Right lobe of liver (tissue), 6 donors: ENCODE measurements around the gene RIMBP2. TPM values are rescaled to one million over a fixed set of nuclear protein-coding genes. Genes with fewer than 3 reads are reported as not detected.

ENCODE experiments used
- ATAC-seq, 4 donors: fragments of 200-7000 bp; cut with Tn5 transposase; one replicate each; pipeline ENCODE4 v1.9.1; 2020; ENCODE audit warnings: mild to moderate bottlenecking in 4 of 4, moderate library complexity in 4 of 4
- DNase-seq, 3 donors: peaks; one replicate each; pipeline ENCODE4 v3.0.0-alpha.2; 2020
- H3K27ac ChIP-seq, 3 donors: fragments of 200-600 bp; one replicate each; pipeline ENCODE4 v1.8.0; 2022
- H3K27me3 ChIP-seq, 2 donors: fragments of 200-600 bp; one replicate each; pipeline ENCODE4 v1.8.0; 2022
- H3K36me3 ChIP-seq, 4 donors: fragments of 200-600 bp; sonication (generic) in 1 of 4; one replicate each; pipeline versions ENCODE4 v1.5.1 to v1.8.0; 2017 to 2022; ENCODE audit warnings: control low read depth in 1 of 4
- H3K4me1 ChIP-seq, 4 donors: fragments of 200-600 bp; sonication (generic) in 1 of 4; one replicate each; pipeline versions ENCODE4 v1.5.1 to v1.8.0; 2017 to 2022; ENCODE audit warnings: control low read depth in 1 of 4
- H3K4me3 ChIP-seq, 3 donors: fragments of 200-600 bp; one replicate each; pipeline ENCODE4 v1.8.0; 2022
- H3K9me3 ChIP-seq, 4 donors: fragments of 200-600 bp; sonication (generic) in 1 of 4; one replicate each; pipeline versions ENCODE4 v1.5.1 to v1.8.0; 2017 to 2022; ENCODE audit warnings: control low read depth in 1 of 4
- CTCF ChIP-seq, 4 donors: fragments of 200-600 bp in 3 of 4; fragments of 450-650 bp in 1 of 4; IDR thresholded peaks; one replicate each; pipeline versions ENCODE4 v1.5.1 to v1.8.0; 2016 to 2022; ENCODE audit warnings: antibody characterized with exemption in 4 of 4, mild to moderate bottlenecking in 2 of 4
- POLR2A ChIP-seq: fragments of 450-650 bp; IDR thresholded peaks from one replicate; pipeline ENCODE4 v1.6.1; 2017; ENCODE audit warnings: antibody characterized with exemption, mild to moderate bottlenecking
- WGBS: methylation state at CpG from one replicate; pipeline ENCODE4 v1.1.6; 2018; ENCODE audit warnings: low coverage, low lambda C conversion rate; ENCODE audit not compliant: insufficient coverage; ENCODE audit errors: missing lambda C conversion rate; 5-methylcytosine and 5-hydroxymethylcytosine counted together
- intact Hi-C, 2 donors: fragments of 100-400 bp; cut with DNase I; formaldehyde crosslinking; loops; one replicate each; pipeline versions ENCODE4 v1.11.2 to v1.14.1; 2022
- total RNA-seq, 6 experiments: library from RNA; depleted of rRNA in 2 of 6; stranded (reverse); fragments of >200 nt in 2 of 6; fragmentation: NEBNext Ultra II Directional in 3 of 6; extraction: Animal tissue kit (Norgen Biotek cat#: 25700) in 3 of 6; gene quantifications; one replicate each; pipeline versions ENCODE4 v1.1.0 to v1.2.4, GENCODE V29; 2016 to 2023
- donor health status: DM: no; HTN: yes; CAD: no.
- donor health status: DM: no; HTN: no; CAD: no.
- donor health status: DM: no; HTN: no; CAD: no.
- donor health status: DM: no; HTN: yes; CAD: no.
- donor health status: DM: no; HTN: yes; CAD: no.

Gene RIMBP2
- total RNA-seq, 6 experiments from 2014 or later, result 0.04 to 0.19 TPM; not detected in 4

GRCh38 chr12:130501821-130502220 is 214.3 kb downstream of the RIMBP2 start:
- ATAC-seq, result no peak
- DNase-seq, result no peak
- WGBS, result 67% methylated on average over 5 of the region's 8 CpGs

GRCh38 chr12:130500835-130501330 is 215.2 kb downstream of the RIMBP2 start:
- 22% methylated on average over 6 of the region's 16 CpGs for WGBS

More at GRCh38 chr12:130501821-130502220, 214.3 kb downstream of the RIMBP2 start:
- no peaks in the 10 kb centered on the region for H3K9me3 ChIP-seq
- H3K27ac ChIP-seq, result no peak overlapping the region
- H3K27me3 ChIP-seq, result no peaks in the 10 kb centered on the region
- H3K4me3 ChIP-seq, result no peak overlapping the region
- TF ChIP-seq POLR2A (no peak), CTCF (IDR thresholded peaks at IDR 0.05) (no peak)
- no peaks in the 10 kb centered on the region for H3K4me1 ChIP-seq
- intact Hi-C loops, result no loop called here
- no peaks in the 10 kb centered on the region for H3K36me3 ChIP-seq

DNA sequence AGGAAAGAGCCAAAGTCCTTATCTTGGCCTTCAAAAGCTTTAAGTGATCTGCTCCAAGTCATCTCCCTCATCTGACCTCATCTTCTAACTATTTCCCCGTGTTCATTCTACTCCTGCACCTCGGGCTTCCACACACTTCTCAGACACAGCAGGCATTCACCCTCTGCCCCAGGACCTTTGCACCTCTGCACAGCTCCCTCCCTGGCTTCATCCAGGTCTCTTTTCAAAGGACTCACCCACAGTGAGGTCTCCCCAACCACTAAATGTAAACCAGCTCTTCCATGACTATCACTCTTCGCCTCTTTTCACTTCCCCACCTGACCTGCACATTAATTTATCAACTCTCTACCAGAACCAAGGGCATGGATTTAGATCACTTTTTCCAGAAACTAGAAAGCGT is 216.6 kb downstream of the RIMBP2 start:
- H3K36me3 ChIP-seq, result no peaks in the 10 kb centered on the region
- no peak for ATAC-seq
- H3K9me3 ChIP-seq, result no peaks in the 10 kb centered on the region
- TF ChIP-seq POLR2A, result no peak
- TF ChIP-seq CTCF (IDR thresholded peaks at IDR 0.05), result no peak
- no peaks in the 10 kb centered on the region for H3K27me3 ChIP-seq
- H3K4me1 ChIP-seq, result no peaks in the 10 kb centered on the region
- WGBS, result 55% methylated on average over 4 of the region's 4 CpGs
- intact Hi-C loops, result no loop called here
- DNase-seq, result no peak
- no peak overlapping the region for H3K27ac ChIP-seq
- H3K4me3 ChIP-seq, result no peak overlapping the region

More at GRCh38 chr12:130500835-130501330, 215.2 kb downstream of the RIMBP2 start:
- Histone ChIP-seq H3K4me3 (no peak overlapping the region), H3K4me1 (no peaks in the 10 kb centered on the region), H3K27me3 (no peaks in the 10 kb centered on the region), H3K36me3 (no peaks in the 10 kb centered on the region), H3K9me3 (no peaks in the 10 kb centered on the region), H3K27ac (no peak overlapping the region)
- no peak for ATAC-seq
- intact Hi-C loops, result no loop called here
- DNase-seq, result no peak
- TF ChIP-seq CTCF (IDR thresholded peaks at IDR 0.05), result no peak

- TF ChIP-seq POLR2A (no peak), CTCF (IDR thresholded peaks at IDR 0.05) (no peak)
- H3K4me3 ChIP-seq, result no peak overlapping the region
- H3K4me1 ChIP-seq, result no peaks in the 10 kb centered on the region
- 68% methylated on average over 4 of the region's 7 CpGs for WGBS
- intact Hi-C loops, result no loop called here
- no peaks in the 10 kb centered on the region for H3K36me3 ChIP-seq
- no peak overlapping the region for H3K27ac ChIP-seq
- no peaks in the 10 kb centered on the region for H3K27me3 ChIP-seq
- DNase-seq (no peak), ATAC-seq (no peak)
- no peaks in the 10 kb centered on the region for H3K9me3 ChIP-seq
Observed at GRCh38 chr12:130498589-130499385, 217.3 kb downstream of the RIMBP2 start.
